Thyroid gland (tissue), 4 donors: ENCODE measurements around the gene GRSF1. TPM values are rescaled to one million over a fixed set of nuclear protein-coding genes. Genes with fewer than 3 reads are reported as not detected.

Experiments
- DNase-seq, 2 donors: peaks; one replicate each; pipeline ENCODE4 v3.0.0-alpha.2; 2019
- H3K27ac ChIP-seq, 3 donors: fragments of 200-600 bp; sonication (generic); 1 replicate in 2 of 3; 2 replicates in 1 of 3; pipeline ENCODE4 v1.5.1; 2016 to 2019; ENCODE audit warnings: mild to moderate bottlenecking in 1 of 3, moderate library complexity in 1 of 3
- H3K27me3 ChIP-seq: fragments of 200-600 bp; sonication (generic); one replicate; pipeline ENCODE4 v1.5.1; 2019
- H3K36me3 ChIP-seq, 2 donors: fragments of 200-600 bp; sonication (generic); one replicate each; pipeline ENCODE4 v1.5.1; 2016 to 2019
- H3K4me1 ChIP-seq, 2 donors: fragments of 200-600 bp; sonication (generic); one replicate each; pipeline ENCODE4 v1.5.1; 2017 to 2019
- H3K4me3 ChIP-seq, 3 donors: fragments of 200-600 bp; sonication (generic); replicated peaks in 1 of 3; 1 replicate in 2 of 3; 2 replicates in 1 of 3; pipeline ENCODE4 v1.5.1; 2016; ENCODE audit warnings: mild to moderate bottlenecking in 1 of 3
- H3K9me3 ChIP-seq: fragments of 200-600 bp; sonication (generic); one replicate; pipeline ENCODE4 v1.5.1; 2017
- CTCF ChIP-seq, 6 experiments: fragments of 200-600 bp in 3 of 6; fragments of 450-650 bp in 3 of 6; sonication (generic) in 3 of 6; IDR thresholded peaks; one replicate each; pipeline ENCODE4 v1.5.1; 2016 to 2019; ENCODE audit warnings: antibody characterized with exemption in 6 of 6, mild to moderate bottlenecking in 2 of 6, inconsistent platforms in 1 of 6, moderate library complexity in 1 of 6
- POLR2A ChIP-seq, 2 donors: fragments of 450-650 bp; IDR thresholded peaks; one replicate each; pipeline ENCODE4 v1.6.1; 2017; ENCODE audit warnings: antibody characterized with exemption in 2 of 2, mild to moderate bottlenecking in 2 of 2, moderate library complexity in 1 of 2
- WGBS, 2 donors: methylation state at CpG; one replicate each; pipeline ENCODE4 v1.1.5; 2017; 5-methylcytosine and 5-hydroxymethylcytosine counted together
- intact Hi-C: fragments of 100-400 bp; cut with DNase I; formaldehyde crosslinking; loops from one replicate; pipeline ENCODE4 v1.15.1; 2023
- total RNA-seq, 4 donors: library from RNA; depleted of rRNA; stranded (reverse); fragments of >200 nt; gene quantifications; one replicate each; pipeline ENCODE4 v1.2.3, GENCODE V29; 2016

GRSF1 gene
- total RNA-seq, 4 donors from 2014 or later: 59.7 to 69.6 (median 67.0) TPM

GRCh38 chr4:70855464-70855863, 15.8 kb upstream of the GRSF1 start:
- no peaks in the 10 kb centered on the region for H3K9me3 ChIP-seq
- TF ChIP-seq CTCF (IDR thresholded peaks at IDR 0.05) (no peak), POLR2A (IDR thresholded peaks at IDR 0.05) (no peak)
- no peak overlapping the region for H3K27ac ChIP-seq
- intact Hi-C loops: no loop called here
- H3K27me3 ChIP-seq: no peaks in the 10 kb centered on the region
- WGBS, 2 donors: 97 to 98% methylated on average over 2 of the region's 2 CpGs
- no peak overlapping the region for H3K4me3 ChIP-seq
- no peak for DNase-seq
- no peaks in the 10 kb centered on the region for H3K36me3 ChIP-seq
- no peaks in the 10 kb centered on the region for H3K4me1 ChIP-seq

- Histone ChIP-seq H3K27ac (no peak overlapping the region), H3K9me3 (no peaks in the 10 kb centered on the region), H3K27me3 (no peaks in the 10 kb centered on the region), H3K4me3 (no peak overlapping the region), H3K36me3 (no peaks in the 10 kb centered on the region), H3K4me1 (no peaks in the 10 kb centered on the region)
- intact Hi-C loops: no loop called here
- WGBS, 2 donors: 86 to 92% methylated on average over 5 of the region's 5 CpGs
- no peak for DNase-seq
- TF ChIP-seq CTCF (IDR thresholded peaks at IDR 0.05) (no peak), POLR2A (IDR thresholded peaks at IDR 0.05) (no peak)
Measured at GRCh38 chr4:70849291-70849690, 9.6 kb upstream of the GRSF1 start.

- WGBS, 2 donors: 80 to 81% methylated on average over 9 of the region's 9 CpGs
- H3K4me3 ChIP-seq: no peak overlapping the region
- no peaks in the 10 kb centered on the region for H3K27me3 ChIP-seq
- no peaks in the 10 kb centered on the region for H3K9me3 ChIP-seq
- no peaks in the 10 kb centered on the region for H3K36me3 ChIP-seq
- H3K27ac ChIP-seq: no peak overlapping the region
- DNase-seq: peak in 1 of 2 donors; percentile 18
- intact Hi-C loops: no loop called here
- H3K4me1 ChIP-seq: no peaks in the 10 kb centered on the region
- TF ChIP-seq CTCF (IDR thresholded peaks at IDR 0.05): no peak
- TF ChIP-seq POLR2A (IDR thresholded peaks at IDR 0.05): no peak
Measured at GRCh38 chr4:70844180-70844579, 4.5 kb upstream of the GRSF1 start.

- Histone ChIP-seq H3K27ac (no peak overlapping the region), H3K4me3 (no peak overlapping the region), H3K36me3 (no peaks in the 10 kb centered on the region), H3K4me1 (peaks cover 0 to 4% of the 10 kb centered on the region in 2 donors), H3K27me3 (no peaks in the 10 kb centered on the region), H3K9me3 (no peaks in the 10 kb centered on the region)
- TF ChIP-seq POLR2A (IDR thresholded peaks at IDR 0.05): no peak
- no peak for TF ChIP-seq CTCF (IDR thresholded peaks at IDR 0.05)
- DNase-seq: no peak
- 85 to 88% methylated on average over 6 of the region's 6 CpGs for WGBS, 2 donors
- intact Hi-C loops: no loop called here
Measured at GRCh38 chr4:70842761-70843435, 3.2 kb upstream of the GRSF1 start.

- TF ChIP-seq CTCF (IDR thresholded peaks at IDR 0.05) (no peak), POLR2A (IDR thresholded peaks at IDR 0.05) (no peak)
- WGBS, 2 donors: 29 to 31% methylated on average over 1 of the region's 1 CpG
- H3K27ac ChIP-seq: no peak overlapping the region
Measured at GRCh38 chr4:70841951-70842350, 2.3 kb upstream of the GRSF1 start.

More at GRCh38 chr4:70841951-70842350, 2.3 kb upstream of the GRSF1 start:
- no peaks in the 10 kb centered on the region for H3K36me3 ChIP-seq
- DNase-seq: no peak
- no peaks in the 10 kb centered on the region for H3K27me3 ChIP-seq
- peaks cover 3 to 8% of the 10 kb centered on the region in 2 donors for H3K4me1 ChIP-seq
- no peaks in the 10 kb centered on the region for H3K9me3 ChIP-seq
- no peak overlapping the region for H3K4me3 ChIP-seq
- intact Hi-C loops: no loop called here
